GM19467 (cell line): ENCODE data around the gene KRTAP1-3.
"Not testable (repeated sequence)": the region's sequence is repeated elsewhere in the genome, so short reads cannot be mapped to it uniquely, and the experiment has no call there.

ENCODE experiments used
- ATAC-seq: cut with Tn5 transposase; IDR thresholded peaks from one replicate; pipeline ENCODE4 v1.9.1; 2021; ENCODE audit warnings: mild to moderate bottlenecking, moderate library complexity; ENCODE audit not compliant: unreplicated experiment

The KRTAP1-3 gene

DNA sequence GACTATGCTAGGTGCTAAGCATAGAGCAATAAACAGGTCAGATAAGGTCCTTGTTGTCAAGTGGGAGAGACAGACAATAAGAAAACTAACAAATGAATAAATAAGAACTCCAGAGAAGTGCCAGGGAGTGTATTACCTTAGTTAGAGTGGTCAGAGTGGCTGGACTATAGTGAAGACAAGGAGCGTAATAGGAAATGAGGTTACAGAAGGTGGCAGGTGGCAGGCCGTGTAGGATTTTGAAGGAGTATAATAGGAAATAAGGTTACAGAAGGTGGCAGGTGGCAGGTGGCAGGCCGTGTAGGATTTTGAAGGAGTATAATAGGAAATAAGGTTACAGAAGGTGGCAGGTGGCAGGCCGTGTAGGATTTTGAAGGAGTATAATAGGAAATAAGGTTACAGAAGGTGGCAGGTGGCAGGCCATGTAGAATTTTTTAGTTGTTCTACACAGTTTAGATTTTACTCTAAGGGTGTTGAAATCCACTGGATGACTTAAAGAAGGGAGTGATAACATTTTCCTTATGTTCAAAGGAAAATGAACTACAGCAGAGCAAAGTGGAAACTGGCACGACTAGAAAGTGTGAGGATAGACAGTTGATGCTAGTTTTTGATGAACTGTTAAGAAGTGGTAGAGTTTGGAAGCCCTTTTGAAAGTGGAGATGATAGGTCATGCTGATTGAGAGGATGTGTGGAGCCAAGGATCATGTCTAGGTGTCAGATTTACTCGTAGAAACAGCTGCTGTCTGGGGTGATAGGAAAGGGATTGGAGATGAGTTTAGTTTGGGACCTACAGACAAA, 22.2 kb downstream of the KRTAP1-3 start:
- ATAC-seq: no peak

DNA sequence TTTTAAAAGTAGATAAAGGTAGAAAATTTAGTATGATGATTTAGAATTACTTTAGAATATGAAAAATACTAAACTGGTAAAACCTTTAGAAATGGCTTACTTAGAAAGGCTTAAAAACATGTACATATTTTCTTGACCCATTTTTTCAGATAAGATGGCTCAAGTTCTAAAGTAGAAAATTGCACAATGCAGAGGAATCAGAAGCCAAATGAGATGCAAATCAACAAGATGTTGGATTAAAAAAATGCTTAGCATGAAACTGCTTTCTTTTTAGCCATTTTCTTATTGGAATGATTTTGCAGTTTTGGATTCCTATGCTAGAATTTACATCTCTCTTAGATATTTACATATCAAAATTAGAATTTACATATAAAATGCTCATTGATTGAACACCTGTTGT, 24.2 kb downstream of the KRTAP1-3 start:
- no peak for ATAC-seq

DNA sequence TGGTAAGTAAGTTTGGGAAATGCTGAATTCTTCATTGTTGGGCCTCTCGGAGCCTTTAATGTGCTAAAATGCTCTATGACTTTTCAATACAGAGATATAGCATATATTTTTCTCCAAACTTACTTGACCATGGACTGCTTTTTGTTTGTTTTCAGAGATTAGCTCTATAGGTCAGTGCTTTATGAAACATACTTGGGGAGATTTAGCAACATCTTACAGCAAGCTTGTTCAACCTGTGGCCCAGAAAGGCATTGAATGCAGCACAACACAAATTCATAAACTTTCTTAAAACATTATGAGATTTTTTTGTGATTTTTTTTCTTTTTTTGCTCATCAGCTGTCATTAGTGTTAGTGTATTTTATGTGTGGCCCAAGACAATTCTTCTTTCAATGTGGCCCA, 24.7 kb downstream of the KRTAP1-3 start:
- ATAC-seq: no peak

- no peak for ATAC-seq
These were observed 25.3 kb downstream of the KRTAP1-3 start for GRCh38 chr17:41009301-41009760.

GRCh38 chr17:41008811-41009210, 25.9 kb downstream of the KRTAP1-3 start, which contains the start of gene KRTAP3-1:
TSS of gene KRTAP3-1 (minus strand) at chr17:41009128. CDS start at chr17:41009074, 54 bp downstream.
- no peak for ATAC-seq

- ATAC-seq: no peak
These were observed 30.3 kb downstream of the KRTAP1-3 start for GRCh38 chr17:41004397-41004796.

DNA sequence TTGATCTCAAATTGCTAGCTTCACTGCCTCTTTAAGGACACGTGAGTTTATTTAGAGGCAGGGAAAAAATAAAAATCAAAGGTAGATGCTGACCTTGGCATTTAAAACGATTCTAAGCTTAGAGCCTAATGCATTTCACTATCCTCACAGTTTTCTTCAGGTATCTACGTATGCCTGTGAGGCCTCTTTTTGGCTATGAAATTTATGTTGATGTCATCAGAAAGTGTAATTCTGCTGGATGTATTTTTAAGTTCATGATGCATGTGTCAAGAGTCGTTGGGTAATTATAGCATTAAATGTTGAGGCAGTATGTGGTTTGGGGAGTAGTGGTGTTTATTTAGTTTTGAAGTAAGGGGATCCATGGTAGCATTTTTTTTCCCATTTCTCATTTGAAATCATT, 30.7 kb downstream of the KRTAP1-3 start:
- ATAC-seq: no peak

DNA sequence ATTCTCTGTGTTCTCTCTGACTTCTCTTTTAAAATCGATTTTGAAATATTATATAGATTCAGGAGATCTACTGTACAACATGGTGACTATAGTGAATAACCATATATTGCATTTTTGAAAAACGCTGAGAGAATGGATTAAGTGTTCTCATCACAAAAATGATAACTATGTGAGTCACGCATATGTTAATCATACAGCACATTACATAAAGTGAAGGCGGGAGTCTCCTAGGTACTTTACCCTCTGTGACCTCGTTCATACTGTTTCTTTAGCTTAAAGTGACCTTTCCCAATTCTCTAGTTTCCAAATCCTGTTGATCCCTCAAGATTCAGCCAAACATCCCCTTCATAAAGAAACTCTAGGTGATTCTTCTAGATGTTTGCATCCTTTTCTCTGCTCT, 31.9 kb downstream of the KRTAP1-3 start:
- ATAC-seq: no peak

DNA sequence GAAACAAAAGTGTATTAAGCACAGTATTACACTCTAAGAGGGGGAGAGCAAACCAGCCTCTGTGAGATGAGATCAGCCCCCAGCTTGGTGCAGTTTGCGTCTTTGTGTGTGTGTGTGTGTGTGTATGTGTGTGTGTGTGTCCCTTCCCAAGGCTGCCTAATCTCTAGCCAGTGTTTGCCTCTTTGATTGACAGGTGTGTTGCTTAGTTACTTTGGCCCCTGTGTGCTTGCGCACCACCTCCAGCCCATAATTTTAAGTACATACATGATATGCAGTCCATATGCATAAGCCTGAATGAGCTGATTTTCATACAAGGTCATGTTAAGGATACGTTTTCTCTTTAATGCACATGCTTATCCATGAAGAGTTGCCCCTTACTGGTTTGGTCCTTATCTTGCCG, 32.9 kb downstream of the KRTAP1-3 start:
- no peak for ATAC-seq

GRCh38 chr17:40999563-40999962, 35.1 kb downstream of the KRTAP1-3 start, which contains the start of gene KRTAP3-2:
TSS of gene KRTAP3-2 (minus strand) at chr17:40999906. CDS start at chr17:40999853, 53 bp downstream.
- ATAC-seq: not testable (repeated sequence)

DNA sequence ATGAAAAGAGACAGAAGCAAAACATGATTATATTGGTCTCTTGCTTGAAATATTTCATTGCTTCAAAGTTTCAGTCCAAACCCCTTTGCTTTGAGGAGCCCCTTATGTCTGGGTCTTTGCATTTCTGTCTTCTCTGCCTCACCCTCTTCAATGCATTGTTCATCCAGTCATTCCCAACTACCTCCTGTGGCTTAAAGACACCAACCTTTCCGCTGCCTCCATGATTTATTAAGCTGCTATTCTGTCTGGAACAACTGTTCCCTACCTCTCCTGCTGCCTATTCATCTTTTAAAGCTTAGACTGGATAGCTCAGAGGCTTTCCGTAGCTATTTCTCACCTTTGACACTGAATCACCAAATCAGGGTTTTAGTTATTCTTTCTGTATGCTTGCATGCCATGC, 37.3 kb downstream of the KRTAP1-3 start:
- ATAC-seq: no peak

DNA sequence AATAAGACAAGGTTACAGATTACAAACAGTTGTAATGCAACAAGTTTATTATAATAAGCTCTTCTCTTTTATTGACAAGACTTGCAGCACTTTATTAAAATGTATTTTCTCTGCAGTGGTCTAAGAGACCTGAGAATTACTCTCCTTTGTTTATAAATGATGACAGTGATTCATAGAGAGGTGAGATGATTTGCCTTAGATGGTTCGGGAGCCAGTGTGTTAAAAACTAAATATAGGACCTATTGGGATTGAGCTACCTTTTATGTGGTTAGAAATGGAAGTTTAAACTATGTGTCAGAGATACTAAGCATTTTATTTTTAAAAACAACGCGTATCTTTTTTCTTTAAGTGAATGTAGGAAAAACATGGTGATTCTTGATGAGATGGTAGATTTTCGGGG, 37.8 kb downstream of the KRTAP1-3 start:
- no peak for ATAC-seq

- ATAC-seq: no peak
These were observed 39.6 kb downstream of the KRTAP1-3 start for GRCh38 chr17:40995116-40995515.

- no peak for ATAC-seq
These were observed 40.8 kb downstream of the KRTAP1-3 start, which contains the start of gene KRTAP3-3 for GRCh38 chr17:40993839-40994238. TSS of gene KRTAP3-3 (minus strand) at chr17:40994164. CDS start at chr17:40994097, 67 bp downstream.

DNA sequence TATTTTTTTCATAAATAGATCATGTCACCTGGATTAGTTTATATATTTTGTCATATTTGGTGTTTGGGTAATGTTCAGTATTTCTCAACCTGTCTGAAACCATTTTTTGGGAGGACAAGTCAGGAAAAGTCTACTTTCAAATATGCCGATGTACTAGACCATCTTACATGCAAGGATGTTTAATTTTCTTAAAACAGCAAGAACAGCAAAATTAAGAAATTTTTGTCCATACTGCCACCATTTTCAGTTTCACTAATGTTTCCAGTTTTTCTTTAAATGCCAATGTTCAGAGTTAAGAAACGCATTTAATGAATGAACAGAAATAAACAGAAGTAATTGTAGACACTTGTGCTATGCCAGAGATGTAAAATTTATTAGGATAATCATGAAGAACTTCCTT, 41.6 kb downstream of the KRTAP1-3 start:
- no peak for ATAC-seq

GRCh38 chr17:40992666-40993065, 42.0 kb downstream of the KRTAP1-3 start:
- no peak for ATAC-seq

DNA sequence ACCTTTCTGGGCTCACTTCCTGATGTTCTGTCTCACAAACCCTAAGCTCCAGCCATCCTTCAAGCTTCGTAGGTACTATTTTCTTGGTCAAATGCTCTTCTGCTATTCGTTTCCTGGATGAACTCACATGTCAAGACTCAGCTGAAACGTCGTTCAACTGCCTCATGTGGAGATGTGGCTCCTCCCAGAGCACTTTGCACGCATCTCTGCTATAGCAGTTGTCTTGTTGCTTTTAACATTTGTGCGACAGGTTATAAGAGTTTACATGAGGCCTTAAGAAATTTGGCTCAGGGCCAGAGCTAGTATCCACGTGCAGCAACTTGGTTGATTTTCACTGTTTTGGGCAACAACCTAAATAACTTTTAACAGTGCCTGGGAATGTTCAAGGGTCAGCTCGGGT, 47.8 kb downstream of the KRTAP1-3 start:
- ATAC-seq: no peak

DNA sequence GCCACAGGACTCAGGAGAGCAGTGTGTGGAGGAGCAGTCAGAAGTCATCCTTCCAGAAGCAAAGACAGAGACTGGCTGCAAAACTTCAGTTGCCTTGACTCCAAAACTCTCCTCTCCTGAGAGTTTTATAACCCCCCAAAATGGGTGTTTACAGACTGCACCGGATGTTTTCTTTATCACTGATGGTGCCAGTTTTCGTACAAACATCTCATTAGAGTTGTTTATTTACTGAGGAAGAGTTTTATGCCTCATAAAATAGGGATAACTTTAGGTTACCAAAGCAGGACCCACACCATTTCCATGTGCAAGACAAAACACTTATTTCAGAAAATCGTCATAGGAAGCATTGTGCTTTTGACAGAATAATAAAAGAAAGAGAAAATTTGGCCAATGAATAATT, 50.4 kb downstream of the KRTAP1-3 start, which contains the start of gene KRT40:
KRT40 (minus strand) TSS at position 101 of the 400 bp plus-strand sequence; CDS start at position 48, 53 bp downstream.
- no peak for ATAC-seq
